Liver (tissue), 9 donors: Measurements from ENCODE around the gene MYO1B. TPM values are rescaled to one million over a fixed set of nuclear protein-coding genes. Genes with fewer than 3 reads are reported as not detected.
A peak's percentile ranks its signal among the peaks of the same experiment; 100 is the strongest.

Source experiments
- DNase-seq: peaks from one replicate; pipeline ENCODE4 v3.0.0-alpha.2; 2017; ENCODE audit warnings: low spot score
- H3K27ac ChIP-seq, 2 donors: one replicate each; pipeline ENCODE4 v1.7.0; 2013; ENCODE audit warnings: inconsistent platforms in 2 of 2, low read length in 2 of 2, control low read depth in 1 of 2, low read depth in 1 of 2, mild to moderate bottlenecking in 1 of 2
- H3K27me3 ChIP-seq, 4 donors: one replicate each; pipeline versions ENCODE4 v1.6.1 to v1.7.0; 2013; ENCODE audit warnings: low read length in 3 of 4, inconsistent platforms in 1 of 4, mild to moderate bottlenecking in 1 of 4, moderate library complexity in 1 of 4; ENCODE audit not compliant: control insufficient read depth in 4 of 4, insufficient read depth in 4 of 4
- H3K36me3 ChIP-seq, 4 donors: one replicate each; pipeline versions ENCODE4 v1.6.1 to v1.7.0; 2013; ENCODE audit warnings: low read length in 3 of 4, mild to moderate bottlenecking in 3 of 4, low read depth in 1 of 4, moderate library complexity in 1 of 4; ENCODE audit not compliant: control insufficient read depth in 4 of 4, insufficient read depth in 3 of 4
- H3K4me1 ChIP-seq, 4 donors: one replicate each; pipeline versions ENCODE4 v1.6.1 to v1.7.0; 2013; ENCODE audit warnings: low read length in 3 of 4, mild to moderate bottlenecking in 3 of 4, moderate library complexity in 1 of 4; ENCODE audit not compliant: control insufficient read depth in 4 of 4, insufficient read depth in 4 of 4
- H3K4me3 ChIP-seq, 3 donors: one replicate each; pipeline versions ENCODE4 v1.6.1 to v1.7.0; 2013; ENCODE audit warnings: low read length in 3 of 3, control low read depth in 1 of 3, low read depth in 1 of 3, mild to moderate bottlenecking in 1 of 3
- H3K9ac ChIP-seq, 2 donors: one replicate each; pipeline ENCODE4 v1.7.0; 2013; ENCODE audit warnings: low read length in 2 of 2, mild to moderate bottlenecking in 2 of 2, moderate library complexity in 2 of 2, control low read depth in 1 of 2, low read depth in 1 of 2
- H3K9me3 ChIP-seq, 4 donors: one replicate each; pipeline versions ENCODE4 v1.6.1 to v1.7.0; 2013; ENCODE audit warnings: low read length in 3 of 4; ENCODE audit not compliant: control insufficient read depth in 4 of 4
- CTCF ChIP-seq: fragments of 150-350 bp; IDR thresholded peaks from 2 replicates; pipeline ENCODE4 v1.5.1; 2017; ENCODE audit warnings: improper control_type of control experiment, low read depth, low read length; ENCODE audit not compliant: missing input control
- EGR1 ChIP-seq, 2 donors: IDR thresholded peaks; 2 replicates each; pipeline ENCODE4 v1.6.1; 2016 to 2018; ENCODE audit warnings: antibody characterized with exemption in 2 of 2, low read depth in 2 of 2
- FOXA1 ChIP-seq: IDR thresholded peaks from 2 replicates; pipeline ENCODE4 v1.6.1; 2016; ENCODE audit warnings: antibody characterized with exemption
- FOXA2 ChIP-seq: IDR thresholded peaks from 2 replicates; pipeline ENCODE4 v1.6.1; 2016; ENCODE audit warnings: antibody characterized with exemption
- GABPA ChIP-seq, 2 donors: IDR thresholded peaks in 1 of 2; conservative IDR thresholded peaks in 1 of 2; 2 replicates each; pipeline ENCODE4 v1.6.1; 2016; ENCODE audit warnings: antibody characterized with exemption in 2 of 2, mild to moderate bottlenecking in 1 of 2, moderate library complexity in 1 of 2
- HNF4A ChIP-seq, 2 donors: conservative IDR thresholded peaks; 2 replicates each; pipeline ENCODE4 v1.6.1; 2016; ENCODE audit warnings: antibody characterized with exemption in 2 of 2, mild to moderate bottlenecking in 2 of 2
- HNF4G ChIP-seq: IDR thresholded peaks from 2 replicates; pipeline ENCODE4 v1.6.1; 2016; ENCODE audit warnings: antibody characterized with exemption
- JUND ChIP-seq, 2 donors: IDR thresholded peaks; 2 replicates each; pipeline ENCODE4 v1.6.1; 2016; ENCODE audit warnings: antibody characterized with exemption in 2 of 2
- MAX ChIP-seq: IDR thresholded peaks from 2 replicates; pipeline ENCODE4 v1.6.1; 2016; ENCODE audit warnings: antibody characterized with exemption
- NR2F2 ChIP-seq: IDR thresholded peaks from 2 replicates; pipeline ENCODE4 v1.6.1; 2016; ENCODE audit warnings: antibody characterized with exemption
- RAD21 ChIP-seq, 2 donors: IDR thresholded peaks; 2 replicates each; pipeline ENCODE4 v1.6.1; 2016; ENCODE audit warnings: antibody characterized with exemption in 2 of 2, mild to moderate bottlenecking in 2 of 2
- RXRA ChIP-seq, 2 donors: IDR thresholded peaks; 2 replicates each; pipeline ENCODE4 v1.6.1; 2017 to 2018; ENCODE audit warnings: antibody characterized with exemption in 2 of 2, mild to moderate bottlenecking in 1 of 2
- SP1 ChIP-seq: IDR thresholded peaks from 2 replicates; pipeline ENCODE4 v1.6.1; 2018; ENCODE audit warnings: antibody characterized with exemption, mild to moderate bottlenecking
- TAF1 ChIP-seq: conservative IDR thresholded peaks from 2 replicates; pipeline ENCODE4 v1.6.1; 2016; ENCODE audit warnings: antibody characterized with exemption, mild to moderate bottlenecking
- YY1 ChIP-seq: IDR thresholded peaks from 2 replicates; pipeline ENCODE4 v1.6.1; 2016; ENCODE audit warnings: antibody characterized with exemption, mild to moderate bottlenecking
- ZBTB33 ChIP-seq: IDR thresholded peaks from 2 replicates; pipeline ENCODE4 v1.6.1; 2016; ENCODE audit warnings: antibody characterized with exemption
- WGBS: extraction: QIAGEN DNeasy Blood & Tissue Kit; methylation state at CpG from one replicate; pipeline ENCODE4 v1.1.7; 2013; 5-methylcytosine and 5-hydroxymethylcytosine counted together
- polyA plus RNA-seq, 2 donors: library from polyadenylated mRNA; stranded (reverse) in 1 of 2; unstranded in 1 of 2; fragments of 200-250 nt in 1 of 2; fragments of >200 nt in 1 of 2; fragmentation: Nextera tagmentation in 1 of 2; extraction: Ambion mirVana in 1 of 2; gene quantifications; one replicate each; pipeline versions ENCODE4 v1.2.1 to v1.2.3, GENCODE V29; 2013 to 2015
- total RNA-seq, 2 donors: library from RNA; depleted of rRNA; stranded (reverse); fragments of >200 nt; gene quantifications; one replicate each; pipeline ENCODE4 v1.2.3, GENCODE V29; 2014
- donor health status: healthy.
- donor health status: healthy.
- donor health status: healthy.
- donor health status: healthy.
- donor health status: healthy.

Gene MYO1B
- total and polyA plus RNA-seq, 4 donors, result 66.5 to 434 (median 117) TPM

DNA sequence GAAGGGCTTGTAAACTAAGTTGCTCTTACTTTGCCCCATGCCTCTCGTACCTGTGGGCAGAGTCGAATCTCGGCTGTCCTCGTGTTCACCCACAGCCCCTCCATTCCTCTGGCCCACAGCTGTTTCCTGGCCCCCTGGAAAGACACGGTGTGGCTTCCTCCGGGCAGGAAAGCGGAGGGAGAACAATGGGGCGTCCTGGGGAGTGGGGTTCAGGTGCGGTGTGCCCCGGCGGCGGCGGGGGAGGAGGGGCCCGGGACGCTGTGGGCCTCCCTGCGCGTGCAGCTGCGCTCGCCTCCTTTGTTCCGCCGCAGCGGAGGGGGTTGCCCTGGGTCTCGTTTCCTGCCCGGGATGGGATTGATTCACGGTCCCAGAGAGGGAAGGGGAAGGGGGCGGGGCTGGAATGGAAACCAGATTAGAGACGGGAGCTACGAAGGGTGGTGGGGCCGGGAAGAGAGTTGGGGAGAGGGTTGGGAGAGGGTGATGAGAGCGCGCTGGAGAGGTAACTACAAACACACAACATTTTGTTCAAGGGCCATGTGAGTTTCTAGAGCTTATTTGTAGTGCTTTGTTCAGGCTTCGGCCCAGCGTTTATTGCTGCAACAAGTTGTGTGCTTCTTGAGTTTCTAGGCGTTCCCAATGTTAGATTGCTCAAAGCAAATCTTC is 796 bp downstream of the MYO1B start:
- WGBS, result 4% methylated on average over 34 of the region's 34 CpGs
- H3K27ac ChIP-seq, result peak overlapping the region; percentile 86 to 89
- H3K9me3 ChIP-seq, result peaks cover 0 to 2% (median 0%) of the 10 kb centered on the region in 4 donors
- peaks cover 16 to 53% (median 37%) of the 10 kb centered on the region in 4 donors for H3K4me1 ChIP-seq
- H3K27me3 ChIP-seq, result no peaks in the 10 kb centered on the region
- H3K4me3 ChIP-seq, result peak overlapping the region; percentile 77 to 96 (median 85)
- H3K36me3 ChIP-seq, result no peaks in the 10 kb centered on the region
- TF ChIP-seq SP1, result peak; percentile 33
- TF ChIP-seq YY1, result peak; percentile 17
- TF ChIP-seq RAD21 (IDR thresholded peaks at IDR 0.05), result peak; percentile 21 to 59
- no peak for TF ChIP-seq TAF1
- TF ChIP-seq HNF4A (conservative IDR thresholded peaks at IDR 0.05), result peak in 1 of 2 donors; percentile 11
- H3K9ac ChIP-seq, result peak overlapping the region; percentile 12 to 70
- DNase-seq, result peak; percentile 54

DNA sequence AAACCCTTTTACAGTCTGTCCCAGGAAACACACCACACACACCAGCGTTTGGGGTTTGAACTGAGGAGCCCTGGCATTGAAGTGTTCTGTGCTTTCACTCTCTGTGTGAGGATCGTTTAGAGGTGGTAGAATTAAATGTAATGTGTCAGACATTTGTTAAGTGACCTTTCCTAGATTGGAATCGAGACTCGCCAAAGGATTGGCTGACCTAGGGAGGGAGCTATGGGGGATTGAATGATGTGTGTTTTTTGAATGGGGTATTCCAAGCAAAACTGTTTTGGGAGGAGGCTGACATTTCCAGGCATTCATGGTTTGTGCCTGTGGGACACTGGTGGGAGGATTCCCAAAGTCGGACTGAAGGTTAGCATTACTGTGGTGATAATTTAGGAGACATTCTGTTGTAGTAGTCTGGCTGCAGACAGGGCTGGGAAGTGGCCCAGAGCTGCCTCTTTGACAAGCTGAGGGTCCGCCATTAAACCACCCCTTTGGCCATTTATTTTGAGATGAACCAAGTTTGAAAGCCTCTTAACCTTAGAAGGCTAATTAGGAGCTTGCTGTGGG is 1.7 kb downstream of the MYO1B start:
- TF ChIP-seq CTCF (no peak), RAD21 (IDR thresholded peaks at IDR 0.05) (no peak), NR2F2 (no peak), SP1 (no peak), FOXA2 (no peak), HNF4G (no peak), JUND (IDR thresholded peaks at IDR 0.05) (no peak), FOXA1 (no peak), GABPA (IDR thresholded peaks at IDR 0.05 in 1 of 2, conservative IDR thresholded peaks at IDR 0.05 in 1 of 2) (no peak), MAX (no peak), YY1 (no peak), TAF1 (no peak), RXRA (IDR thresholded peaks at IDR 0.05) (no peak), EGR1 (IDR thresholded peaks at IDR 0.05; ENCODE audit: low read depth in 2 of 2) (no peak), ZBTB33 (no peak)
- DNase-seq, result no peak
- Histone ChIP-seq H3K9ac (peak overlapping the region in 1 of 2 donors; percentile 70), H3K36me3 (no peaks in the 10 kb centered on the region), H3K27ac (peak overlapping the region; percentile 86 to 89), H3K27me3 (no peaks in the 10 kb centered on the region), H3K4me3 (peak overlapping the region; percentile 7 to 96 (median 85)), H3K4me1 (peaks cover 17 to 53% (median 41%) of the 10 kb centered on the region in 4 donors), H3K9me3 (peaks cover 0 to 2% (median 0%) of the 10 kb centered on the region in 4 donors)
- 30% methylated on average over 6 of the region's 6 CpGs for WGBS
